GM20431 (cell line): Measurements from ENCODE around the gene SLC12A5.
"Not testable (repeated sequence)": the region's sequence is repeated elsewhere in the genome, so short reads cannot be mapped to it uniquely, and the experiment has no call there.

Experiments
- in situ Hi-C: fragments of 300-500 bp; cut with MseI, MboI; formaldehyde crosslinking; loops from one replicate; pipeline ENCODE4 v1.15.0; 2020; ENCODE audit warnings: low sequenced_read_pairs; ENCODE audit not compliant: unreplicated experiment

SLC12A5 gene

DNA sequence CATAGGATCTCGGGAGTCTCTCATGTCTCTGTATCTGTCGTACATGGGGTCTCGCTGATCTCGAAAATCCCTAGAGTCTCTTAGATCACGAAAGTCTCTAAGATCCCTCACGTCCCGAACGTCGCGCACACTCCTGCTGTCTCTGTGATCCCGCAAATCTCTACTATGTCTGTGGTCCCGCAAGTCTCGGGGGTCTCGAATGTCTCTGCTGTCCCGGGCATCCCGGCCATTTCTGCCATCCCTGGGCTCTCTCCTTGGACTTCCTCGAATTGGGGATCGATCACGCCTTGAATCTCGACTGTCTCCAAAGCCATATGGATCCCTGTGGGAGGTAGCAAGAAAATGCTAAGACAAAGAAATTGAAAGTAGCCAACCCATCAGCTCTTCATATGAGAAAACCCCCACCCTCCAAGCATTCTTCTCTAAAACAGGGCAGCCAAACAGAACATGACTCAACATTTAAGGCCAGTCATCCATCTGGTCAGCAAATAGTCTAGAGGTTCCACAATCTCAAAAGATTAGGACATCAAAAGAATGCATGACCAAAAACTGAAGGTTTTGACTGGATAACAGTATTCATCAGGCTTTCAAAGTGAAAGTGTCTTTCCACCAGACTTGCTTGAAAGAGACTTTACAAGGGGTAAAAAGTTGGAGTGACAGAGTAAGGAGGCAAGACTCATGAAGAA, 41.3 kb downstream of the SLC12A5 start:
- in situ Hi-C loops, result no loop called here

- in situ Hi-C loops, result no loop called here
Measured at GRCh38 chr20:46071573-46071972, 42.6 kb downstream of the SLC12A5 start.

DNA sequence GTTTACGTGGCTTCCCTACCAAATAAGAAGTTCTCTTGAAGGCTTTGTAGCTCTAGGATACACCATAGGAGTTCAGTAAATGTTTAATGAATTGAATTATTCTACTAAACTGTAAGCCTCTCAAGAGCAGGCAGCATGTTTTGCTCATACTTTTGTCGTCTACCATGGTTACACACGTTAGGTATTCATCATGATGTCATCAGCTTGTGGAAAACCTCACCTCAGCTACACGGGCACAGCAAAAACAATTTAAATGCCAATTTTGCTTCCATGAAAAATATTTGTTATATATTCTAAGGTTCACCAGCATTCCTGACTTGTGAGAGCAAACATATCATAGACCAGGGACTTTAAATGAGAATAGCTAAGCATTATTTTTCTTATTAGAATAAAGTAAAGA, 44.0 kb downstream of the SLC12A5 start:
- in situ Hi-C loops, result no loop called here

GRCh38 chr20:46073443-46073842, 44.4 kb downstream of the SLC12A5 start:
- in situ Hi-C loops, result no loop called here

- in situ Hi-C loops, result no loop called here
Measured at GRCh38 chr20:46074006-46074405, 45.0 kb downstream of the SLC12A5 start.

GRCh38 chr20:46076806-46077205, 47.8 kb downstream of the SLC12A5 start:
- in situ Hi-C loops, result no loop called here

DNA sequence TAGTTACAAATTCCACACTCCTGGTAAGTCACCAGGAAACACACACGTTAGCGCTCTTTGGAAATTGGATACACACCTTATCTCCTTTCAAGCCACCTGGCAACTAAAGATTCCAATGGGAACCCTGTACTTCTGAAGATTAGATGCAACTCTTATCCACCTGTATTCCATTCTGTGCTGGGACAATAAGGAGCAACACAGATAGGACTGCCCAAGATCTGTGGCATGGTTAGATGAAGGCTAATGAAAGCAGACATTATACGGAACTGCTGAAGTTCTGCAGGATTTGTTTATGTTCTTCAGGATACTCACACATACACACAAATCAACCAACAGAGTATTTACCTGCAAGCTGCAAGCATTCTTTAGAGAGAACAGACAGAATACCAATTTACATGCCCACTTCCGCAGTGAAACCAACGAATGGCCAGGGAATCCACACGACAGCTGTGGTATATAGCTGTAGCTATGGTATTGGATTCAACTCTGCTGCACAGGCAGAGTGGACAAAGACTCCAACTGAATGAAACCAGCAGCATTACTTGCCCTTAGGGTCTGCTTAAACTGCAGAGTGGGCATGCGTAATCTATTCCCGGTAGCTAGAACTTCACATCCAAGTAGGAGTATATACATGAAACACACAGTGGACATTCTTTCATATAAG, 48.8 kb downstream of the SLC12A5 start:
- in situ Hi-C loops, result no loop called here

DNA sequence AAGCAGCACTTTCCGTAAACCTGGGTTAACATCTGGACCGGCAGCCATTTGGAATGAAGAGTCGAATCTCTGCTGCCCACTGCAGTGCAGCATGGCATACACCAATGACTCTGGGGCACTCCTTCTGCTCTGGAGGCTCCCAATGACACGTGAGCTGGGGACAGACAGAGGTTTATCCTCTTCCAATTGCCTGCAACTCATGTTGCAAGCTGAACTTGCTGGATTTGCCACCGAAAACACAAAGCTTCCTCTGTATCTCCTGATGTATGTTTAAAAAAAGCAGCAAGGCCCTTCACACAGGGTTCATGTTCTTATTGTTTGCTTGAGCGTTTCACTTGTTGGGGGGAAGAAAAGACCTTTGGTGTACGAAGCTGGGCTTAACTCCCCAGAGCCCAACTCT, 49.9 kb downstream of the SLC12A5 start:
- in situ Hi-C loops, result no loop called here

DNA sequence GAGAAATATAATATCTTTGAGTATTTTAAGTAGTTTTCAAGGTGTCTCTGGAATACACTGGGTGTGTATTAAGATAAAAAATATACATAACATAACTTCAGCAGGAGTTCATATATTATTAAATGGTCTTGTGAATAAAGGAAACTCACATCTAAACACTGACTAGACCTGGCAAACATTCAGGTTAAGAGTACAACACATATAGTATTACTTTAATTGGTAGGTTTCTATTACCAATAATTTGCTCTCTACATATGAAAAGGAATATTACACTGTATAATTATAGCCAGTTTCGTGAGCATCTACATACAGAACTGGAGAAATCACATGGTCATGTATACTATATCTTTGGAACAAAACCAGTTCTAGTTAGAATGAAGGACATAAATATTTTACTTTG, 52.1 kb downstream of the SLC12A5 start:
- in situ Hi-C loops, result no loop called here

DNA sequence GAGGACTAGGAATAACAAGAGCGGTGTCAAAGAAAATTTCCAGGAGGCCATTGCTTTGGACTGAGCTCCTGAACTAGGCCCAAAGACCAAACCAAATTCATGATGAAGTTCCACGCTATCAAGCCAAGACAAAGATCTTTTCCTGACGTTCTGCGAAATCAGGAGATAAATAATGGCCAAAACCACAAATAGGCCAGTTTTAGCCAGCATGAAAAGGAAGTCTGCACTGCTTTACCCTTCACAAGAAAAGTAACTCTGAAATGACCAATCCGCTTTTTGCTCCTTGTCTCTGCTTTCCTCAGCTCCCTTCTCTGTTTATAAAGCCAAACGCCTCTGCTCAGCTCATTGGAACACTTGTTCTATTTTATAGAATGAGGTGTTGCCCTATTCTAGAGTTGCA, 54.1 kb downstream of the SLC12A5 start:
- in situ Hi-C loops, result no loop called here

GRCh38 chr20:46083531-46084061, 54.6 kb downstream of the SLC12A5 start:
- in situ Hi-C loops, result no loop called here

GRCh38 chr20:46084805-46085178, 55.8 kb downstream of the SLC12A5 start:
- in situ Hi-C loops, result no loop called here

GRCh38 chr20:46085179-46085851, 56.3 kb downstream of the SLC12A5 start:
- in situ Hi-C loops, result no loop called here

GRCh38 chr20:46087161-46087560, 58.1 kb downstream of the SLC12A5 start:
- in situ Hi-C loops, result no loop called here

- in situ Hi-C loops, result no loop called here
Measured at GRCh38 chr20:46088409-46089166, 59.6 kb downstream of the SLC12A5 start.

DNA sequence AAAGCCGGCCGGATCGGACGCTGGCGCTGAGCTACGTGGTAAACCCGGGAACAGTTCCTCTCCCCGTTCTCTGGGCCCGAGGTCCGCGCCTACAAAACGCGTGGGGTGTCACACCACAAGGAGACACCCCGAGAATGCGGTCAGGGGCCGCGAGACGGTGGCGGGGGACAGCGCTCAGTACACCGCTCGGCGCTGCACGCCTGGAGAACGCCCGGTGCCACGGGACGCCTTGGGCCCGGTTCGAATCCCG, 60.1 kb downstream of the SLC12A5 start:
- in situ Hi-C loops, result no loop called here

DNA sequence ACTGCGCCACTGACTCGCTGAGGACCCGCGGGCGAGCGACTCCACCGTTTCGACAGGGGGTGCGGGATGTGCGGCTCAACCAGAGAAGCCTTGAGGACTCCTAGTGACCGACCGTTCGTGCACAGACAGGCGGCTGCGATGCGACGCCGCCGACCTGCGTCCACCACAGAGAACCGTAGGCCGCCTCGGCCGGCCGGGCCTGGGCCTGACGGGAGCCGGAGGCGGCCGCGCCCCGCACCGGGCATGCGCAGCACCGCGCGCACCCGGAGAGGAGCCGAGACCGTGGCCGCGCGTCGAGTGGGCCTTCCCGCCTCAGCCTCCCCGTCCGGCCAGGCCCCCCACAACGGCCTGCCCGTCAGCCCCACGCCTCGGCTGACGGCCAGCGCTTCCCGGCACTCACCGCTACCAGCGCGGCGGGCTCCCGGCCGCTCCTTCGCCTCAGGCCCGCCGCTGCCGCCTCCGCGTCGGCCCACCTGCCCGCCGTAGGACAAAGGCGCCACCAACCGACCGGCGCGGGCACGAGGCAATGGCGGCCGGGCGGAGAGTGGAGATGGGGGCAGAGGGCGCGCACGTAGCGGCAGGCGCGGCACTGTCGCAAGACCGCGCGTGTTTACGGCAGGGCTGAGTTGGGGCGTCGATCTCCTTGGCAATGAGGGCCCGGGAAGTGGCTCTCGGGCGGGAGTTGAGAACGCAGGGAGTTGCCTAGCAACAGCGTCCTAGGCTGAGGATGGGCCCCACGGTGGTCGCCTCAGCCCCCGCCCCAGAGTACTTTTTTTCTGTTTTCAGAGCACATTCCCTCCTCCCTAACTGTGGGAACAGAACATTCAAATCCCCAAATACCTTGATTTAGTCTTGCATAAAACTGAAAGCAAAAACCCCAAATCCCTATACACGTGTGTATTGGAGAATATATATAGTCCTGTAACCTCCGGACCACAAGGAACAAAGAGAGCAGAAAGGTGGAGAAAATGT, 60.7 kb downstream of the SLC12A5 start, which contains the start of gene NCOA5:
Gene NCOA5, minus strand, starts transcription at position 546 of the 972 bp plus-strand sequence. CDS start 10,538 bp downstream, outside the sequence.
- in situ Hi-C loops, result no loop called here

DNA sequence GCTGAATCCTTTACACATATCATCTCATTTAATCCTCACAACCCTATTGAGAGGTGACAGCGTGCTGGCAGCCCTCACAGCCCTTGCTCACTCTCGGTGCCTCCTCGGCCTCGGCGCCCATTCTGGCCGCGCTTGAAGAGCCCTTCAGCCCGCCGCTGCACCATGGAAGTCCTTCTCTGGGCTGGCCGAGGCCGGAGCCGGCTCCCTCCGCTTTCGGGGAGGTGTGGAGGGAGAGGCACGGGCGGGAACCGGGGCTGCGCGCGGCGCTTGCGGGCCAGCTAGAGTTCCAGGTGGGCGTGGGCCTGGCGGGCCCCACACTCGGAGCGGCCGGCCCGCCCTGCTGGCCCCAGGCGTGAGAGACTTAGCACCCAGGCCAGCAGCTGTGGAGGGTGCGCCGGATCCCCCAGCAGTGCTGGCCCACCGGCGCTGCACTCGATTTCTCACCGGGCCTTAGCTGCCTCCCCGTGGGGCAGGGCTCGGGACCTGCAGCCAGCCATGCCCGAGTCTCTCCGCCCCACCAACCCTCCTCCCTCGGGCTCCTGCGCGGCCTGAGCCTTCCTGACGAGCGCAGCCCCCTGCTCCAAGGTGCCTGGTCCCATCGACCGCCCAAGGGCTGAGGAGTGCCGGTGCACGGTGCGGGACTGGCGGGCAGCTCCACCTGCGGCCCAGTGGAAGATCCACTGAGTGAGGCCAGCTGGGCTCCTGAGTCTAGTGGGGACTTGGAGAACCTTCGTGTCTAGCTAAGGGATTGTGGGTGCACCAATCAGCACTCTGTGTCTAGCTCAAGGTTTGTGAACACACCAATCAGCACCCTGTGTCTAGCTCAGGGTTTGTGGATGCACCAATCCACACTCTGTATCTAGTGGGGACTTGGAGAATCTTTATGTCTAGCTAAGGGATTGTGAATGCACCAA, 62.9 kb downstream of the SLC12A5 start:
- in situ Hi-C loops, result not testable (repeated sequence)
